HG02840 (cell line): Measurements from ENCODE around the gene LRP1-AS.

Experiments used
- ATAC-seq: cut with Tn5 transposase; IDR thresholded peaks from one replicate; pipeline ENCODE4 v1.9.1; 2021; ENCODE audit warnings: mild to moderate bottlenecking, moderate library complexity, moderate number of reproducible peaks; ENCODE audit not compliant: unreplicated experiment, low FRiP score

Gene LRP1-AS

DNA sequence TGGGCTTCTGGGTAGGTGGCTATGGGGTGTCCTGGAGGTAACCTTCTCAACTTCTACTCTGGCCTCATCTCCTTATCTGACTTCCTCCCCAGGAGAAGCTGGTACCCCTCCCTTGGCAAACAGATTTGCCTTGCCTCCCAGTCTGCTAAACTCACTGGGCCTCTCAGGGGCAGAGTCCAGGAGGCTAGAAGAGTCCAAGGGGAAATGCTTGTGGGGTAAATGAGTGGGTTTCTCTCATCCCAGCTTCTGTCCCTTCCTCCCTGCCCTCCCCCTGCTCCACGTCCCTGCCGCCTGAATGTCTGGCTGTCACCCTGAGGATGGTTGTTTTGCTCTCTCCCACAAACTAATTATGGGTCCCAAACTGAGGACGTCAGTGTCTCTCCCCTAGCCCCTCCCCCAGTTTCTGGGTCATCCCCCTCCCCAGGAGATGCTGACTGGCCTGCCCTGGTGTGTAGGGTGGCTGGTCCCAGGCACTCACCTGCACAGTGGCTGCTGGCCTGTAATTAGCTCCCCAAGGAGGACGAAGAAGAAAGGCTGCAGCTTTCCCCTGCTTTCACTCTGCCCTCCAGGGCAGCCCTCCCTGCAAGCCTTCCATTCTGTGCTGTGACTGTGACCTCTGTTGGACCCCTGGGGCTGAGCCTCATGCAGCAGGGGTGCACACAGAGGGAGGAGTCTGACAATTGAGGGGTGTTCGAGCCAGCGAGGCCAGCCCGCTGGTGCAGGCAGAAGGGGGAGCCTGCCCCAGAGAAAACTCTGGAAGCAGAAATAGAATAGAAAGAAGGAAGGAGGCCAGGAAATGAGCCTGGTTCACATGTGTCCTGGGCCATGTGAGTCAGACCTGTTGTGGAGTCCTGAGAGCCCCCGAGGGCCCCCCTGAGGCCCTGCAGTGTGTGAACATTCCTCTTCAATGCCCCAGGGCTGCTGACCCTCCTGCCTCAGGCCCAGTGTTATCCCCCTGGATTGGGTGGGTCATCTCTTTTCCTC, at the start of gene LRP1-AS:
Gene LRP1-AS, minus strand, starts transcription at position 659 of the 984 bp plus-strand sequence.
- ATAC-seq: no peak

DNA sequence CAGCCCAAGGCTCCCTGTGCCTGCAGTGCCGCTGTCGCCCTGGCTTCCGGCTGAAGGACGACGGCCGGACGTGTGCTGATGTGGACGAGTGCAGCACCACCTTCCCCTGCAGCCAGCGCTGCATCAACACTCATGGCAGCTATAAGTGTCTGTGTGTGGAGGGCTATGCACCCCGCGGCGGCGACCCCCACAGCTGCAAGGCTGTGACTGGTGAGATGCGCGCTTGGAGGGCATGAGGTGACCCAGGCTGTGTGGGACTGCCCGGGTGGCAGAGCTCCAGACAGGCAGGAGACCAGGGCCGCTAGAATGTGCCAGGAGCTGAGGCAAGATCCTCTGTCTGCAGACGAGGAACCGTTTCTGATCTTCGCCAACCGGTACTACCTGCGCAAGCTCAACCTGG, 49.5 kb upstream of the LRP1-AS start:
- no peak for ATAC-seq

DNA sequence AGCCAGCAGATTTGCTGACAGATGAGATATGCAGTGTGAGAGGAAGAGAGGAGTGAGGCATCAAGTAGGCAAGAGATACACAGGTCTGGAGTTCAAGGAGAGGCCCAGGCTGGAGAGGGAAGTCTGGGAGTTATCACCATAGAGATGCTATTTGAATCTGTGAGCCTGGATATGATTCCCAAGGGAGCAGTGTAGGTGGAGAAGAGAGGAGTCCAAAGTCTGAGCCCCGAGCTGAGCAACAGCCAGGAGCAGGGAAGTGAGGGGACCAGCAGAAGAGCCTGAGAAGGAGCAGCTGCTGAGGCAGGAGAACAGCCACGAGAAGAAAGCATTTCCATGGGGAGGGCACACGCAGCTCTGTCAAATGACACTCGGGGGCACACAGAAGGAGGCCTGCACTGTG, 49.0 kb upstream of the LRP1-AS start:
- ATAC-seq: no peak

DNA sequence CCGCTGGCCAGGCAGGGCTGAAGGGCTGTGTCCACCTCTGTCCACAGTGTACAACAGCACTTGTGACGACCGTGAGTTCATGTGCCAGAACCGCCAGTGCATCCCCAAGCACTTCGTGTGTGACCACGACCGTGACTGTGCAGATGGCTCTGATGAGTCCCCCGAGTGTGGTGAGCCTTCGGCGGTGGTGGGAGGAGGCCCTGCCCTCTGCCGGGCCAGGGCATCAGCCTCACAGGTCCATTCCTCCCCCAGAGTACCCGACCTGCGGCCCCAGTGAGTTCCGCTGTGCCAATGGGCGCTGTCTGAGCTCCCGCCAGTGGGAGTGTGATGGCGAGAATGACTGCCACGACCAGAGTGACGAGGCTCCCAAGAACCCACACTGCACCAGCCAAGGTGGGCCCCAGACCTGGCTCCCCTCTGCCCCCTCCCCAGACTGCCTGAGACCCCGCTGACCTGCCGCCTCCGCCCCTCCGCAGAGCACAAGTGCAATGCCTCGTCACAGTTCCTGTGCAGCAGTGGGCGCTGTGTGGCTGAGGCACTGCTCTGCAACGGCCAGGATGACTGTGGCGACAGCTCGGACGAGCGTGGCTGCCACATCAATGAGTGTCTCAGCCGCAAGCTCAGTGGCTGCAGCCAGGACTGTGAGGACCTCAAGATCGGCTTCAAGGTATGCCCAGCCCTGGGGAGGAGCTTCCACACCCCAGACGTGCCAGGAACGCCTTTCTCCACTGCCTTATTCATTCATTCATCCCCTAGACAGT, 48.4 kb upstream of the LRP1-AS start:
- ATAC-seq: no peak

DNA sequence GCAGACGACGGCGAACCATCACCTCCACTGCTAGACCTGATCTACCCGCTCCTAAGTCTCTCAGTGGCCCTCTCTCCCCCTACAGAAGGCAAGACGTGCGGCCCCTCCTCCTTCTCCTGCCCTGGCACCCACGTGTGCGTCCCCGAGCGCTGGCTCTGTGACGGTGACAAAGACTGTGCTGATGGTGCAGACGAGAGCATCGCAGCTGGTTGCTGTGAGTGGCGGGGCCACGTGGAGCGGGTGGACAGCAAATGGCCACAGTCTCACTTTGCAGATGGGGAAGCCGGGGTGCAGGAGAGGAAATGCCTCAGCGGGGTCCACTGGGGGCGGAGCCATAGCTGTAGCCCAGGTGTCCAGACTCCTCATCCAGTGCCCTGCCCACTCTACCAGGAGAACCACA, 47.8 kb upstream of the LRP1-AS start:
- ATAC-seq: no peak

DNA sequence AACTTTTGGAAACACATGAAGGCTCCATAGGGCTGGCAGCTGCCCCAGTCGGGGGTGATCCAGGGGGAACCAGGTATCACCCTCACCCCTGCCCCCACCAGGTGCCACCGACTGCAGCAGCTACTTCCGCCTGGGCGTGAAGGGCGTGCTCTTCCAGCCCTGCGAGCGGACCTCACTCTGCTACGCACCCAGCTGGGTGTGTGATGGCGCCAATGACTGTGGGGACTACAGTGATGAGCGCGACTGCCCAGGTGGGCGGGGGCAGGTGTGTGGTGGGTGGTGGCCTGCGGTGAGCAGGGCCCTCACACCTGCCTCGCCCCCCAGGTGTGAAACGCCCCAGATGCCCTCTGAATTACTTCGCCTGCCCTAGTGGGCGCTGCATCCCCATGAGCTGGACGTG, 46.8 kb upstream of the LRP1-AS start:
- ATAC-seq: no peak

DNA sequence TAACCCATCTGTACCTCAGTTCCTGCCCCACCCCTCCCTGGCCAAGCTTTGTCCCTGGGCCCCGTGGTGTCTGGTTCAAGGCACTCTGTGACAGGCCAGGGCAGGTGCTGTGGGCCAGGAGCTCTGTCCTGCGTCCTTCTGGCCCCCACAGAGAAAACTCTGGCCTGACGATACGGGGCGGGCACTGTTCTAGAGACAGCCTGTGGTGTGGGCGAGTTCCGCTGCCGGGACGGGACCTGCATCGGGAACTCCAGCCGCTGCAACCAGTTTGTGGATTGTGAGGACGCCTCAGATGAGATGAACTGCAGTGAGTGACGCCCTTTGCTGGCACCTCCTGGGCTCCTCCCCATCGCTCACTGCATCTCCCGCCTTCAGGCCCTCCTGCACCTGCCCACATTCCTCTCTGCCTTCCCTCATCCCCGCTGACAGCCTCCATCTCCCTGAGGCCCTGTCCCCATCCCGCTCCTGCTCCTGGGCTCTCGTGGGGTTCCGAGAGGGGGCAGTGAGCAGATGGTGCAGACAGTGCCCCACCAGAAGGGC, 46.4 kb upstream of the LRP1-AS start:
- ATAC-seq: no peak

DNA sequence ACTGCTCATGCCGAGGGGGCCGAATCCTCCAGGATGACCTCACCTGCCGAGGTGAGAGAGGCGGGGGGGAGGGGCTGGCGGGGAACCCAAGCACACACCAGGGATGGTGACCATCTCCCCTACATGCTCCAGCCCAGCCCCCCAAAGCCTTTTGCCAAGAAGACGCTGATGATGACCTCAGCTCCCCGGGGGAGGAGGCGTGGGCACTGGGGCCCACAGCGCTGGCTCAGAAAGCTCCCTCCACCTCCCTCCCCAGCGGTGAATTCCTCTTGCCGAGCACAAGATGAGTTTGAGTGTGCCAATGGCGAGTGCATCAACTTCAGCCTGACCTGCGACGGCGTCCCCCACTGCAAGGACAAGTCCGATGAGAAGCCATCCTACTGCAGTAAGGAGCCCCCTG, 45.5 kb upstream of the LRP1-AS start:
- no peak for ATAC-seq

DNA sequence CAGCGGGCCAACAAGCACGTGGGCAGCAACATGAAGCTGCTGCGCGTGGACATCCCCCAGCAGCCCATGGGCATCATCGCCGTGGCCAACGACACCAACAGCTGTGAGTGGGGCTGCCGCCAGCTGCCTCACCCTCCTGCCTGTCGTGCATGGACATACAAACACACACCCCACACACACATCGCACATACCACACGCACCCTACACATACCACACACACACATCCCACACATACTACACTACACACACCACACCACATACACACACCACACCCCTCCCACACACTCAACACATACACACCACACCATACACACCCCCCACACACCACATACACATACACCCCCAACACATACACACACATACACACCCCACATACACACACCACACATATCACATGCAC, 44.0 kb upstream of the LRP1-AS start:
- ATAC-seq: no peak

DNA sequence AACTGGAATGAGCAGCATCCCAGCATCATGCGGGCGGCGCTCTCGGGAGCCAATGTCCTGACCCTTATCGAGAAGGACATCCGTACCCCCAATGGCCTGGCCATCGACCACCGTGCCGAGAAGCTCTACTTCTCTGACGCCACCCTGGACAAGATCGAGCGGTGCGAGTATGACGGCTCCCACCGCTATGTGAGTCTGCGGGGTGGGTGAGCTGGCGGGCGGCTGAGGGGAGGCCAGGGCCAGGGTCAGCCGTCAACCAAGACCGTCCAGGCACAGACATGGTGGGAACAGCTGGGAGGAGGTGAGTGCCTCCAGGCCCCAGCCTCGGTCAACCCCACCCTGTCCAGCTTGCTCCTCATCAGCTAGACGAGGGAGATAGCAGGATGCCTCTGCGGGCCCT, 43.4 kb upstream of the LRP1-AS start:
- ATAC-seq: no peak

DNA sequence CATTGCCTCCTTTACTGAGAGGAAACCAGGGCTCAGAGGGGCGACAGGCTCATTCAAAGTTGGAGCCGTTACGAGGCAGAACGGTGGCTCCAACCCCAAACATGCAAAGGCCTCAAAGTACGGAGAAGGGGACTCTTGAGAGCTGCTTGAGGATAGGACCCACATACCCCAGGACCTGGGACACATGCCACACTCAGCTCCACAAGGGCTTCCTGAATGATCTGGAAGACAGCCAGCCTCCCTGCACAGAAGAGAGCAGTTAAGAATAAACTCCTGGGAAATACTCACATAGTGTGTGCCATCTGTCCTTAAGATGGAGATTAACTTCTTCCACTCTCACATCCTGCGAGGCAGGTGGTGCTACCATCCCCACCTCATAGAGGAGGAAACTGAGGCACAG, 42.6 kb upstream of the LRP1-AS start:
- no peak for ATAC-seq

DNA sequence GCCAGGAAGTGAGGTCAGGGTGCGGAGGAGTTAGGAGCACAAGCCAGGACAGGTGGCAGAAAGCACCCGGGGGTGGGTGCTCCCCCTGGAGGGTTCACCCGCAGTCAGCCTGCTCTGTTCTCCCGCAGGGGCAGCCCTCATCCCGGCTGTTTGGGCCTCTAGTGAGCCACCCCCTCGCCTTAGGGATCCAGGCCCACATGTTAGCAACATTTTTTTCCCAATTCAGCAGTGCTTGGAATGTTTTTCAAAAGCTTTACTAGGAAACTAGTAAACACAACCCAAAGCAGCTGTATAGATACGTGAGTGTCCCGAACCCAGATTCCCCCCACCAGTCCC, 40.6 kb upstream of the LRP1-AS start:
- no peak for ATAC-seq

DNA sequence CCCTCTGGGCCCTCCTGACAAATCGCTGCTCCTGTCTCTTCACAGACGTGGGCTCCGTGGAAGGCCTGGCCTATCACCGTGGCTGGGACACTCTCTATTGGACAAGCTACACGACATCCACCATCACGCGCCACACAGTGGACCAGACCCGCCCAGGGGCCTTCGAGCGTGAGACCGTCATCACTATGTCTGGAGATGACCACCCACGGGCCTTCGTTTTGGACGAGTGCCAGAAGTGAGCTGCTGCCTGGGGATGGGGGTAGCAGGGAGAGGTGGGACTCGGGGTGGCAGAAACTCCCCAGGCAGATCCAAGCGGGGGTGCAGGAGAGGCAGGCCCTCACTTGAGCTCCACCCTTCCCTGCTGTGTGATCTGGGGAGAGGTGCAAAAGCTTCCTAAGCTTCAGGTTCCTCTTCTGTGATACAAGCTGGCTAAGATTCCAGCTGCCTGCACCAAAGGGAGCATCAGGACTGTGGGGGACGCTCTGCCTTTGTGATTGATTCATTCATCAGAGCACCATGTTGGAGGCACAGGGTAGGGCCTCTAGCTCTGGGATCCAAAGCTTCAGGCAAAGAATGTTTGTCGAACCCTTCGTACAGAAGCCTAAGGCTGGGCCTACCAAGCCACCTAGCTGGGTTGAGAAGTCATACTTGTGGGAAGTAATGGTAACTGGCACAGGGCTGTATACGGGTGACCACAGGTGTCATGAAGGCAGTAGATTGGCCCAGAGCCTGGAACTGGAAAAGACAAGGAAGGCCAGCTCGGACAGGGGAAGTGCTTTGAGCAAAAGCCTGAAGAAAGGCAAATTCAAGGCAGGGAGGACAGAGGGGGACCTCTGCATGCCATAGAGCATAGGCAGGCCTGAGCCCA, 40.0 kb upstream of the LRP1-AS start:
- no peak for ATAC-seq

DNA sequence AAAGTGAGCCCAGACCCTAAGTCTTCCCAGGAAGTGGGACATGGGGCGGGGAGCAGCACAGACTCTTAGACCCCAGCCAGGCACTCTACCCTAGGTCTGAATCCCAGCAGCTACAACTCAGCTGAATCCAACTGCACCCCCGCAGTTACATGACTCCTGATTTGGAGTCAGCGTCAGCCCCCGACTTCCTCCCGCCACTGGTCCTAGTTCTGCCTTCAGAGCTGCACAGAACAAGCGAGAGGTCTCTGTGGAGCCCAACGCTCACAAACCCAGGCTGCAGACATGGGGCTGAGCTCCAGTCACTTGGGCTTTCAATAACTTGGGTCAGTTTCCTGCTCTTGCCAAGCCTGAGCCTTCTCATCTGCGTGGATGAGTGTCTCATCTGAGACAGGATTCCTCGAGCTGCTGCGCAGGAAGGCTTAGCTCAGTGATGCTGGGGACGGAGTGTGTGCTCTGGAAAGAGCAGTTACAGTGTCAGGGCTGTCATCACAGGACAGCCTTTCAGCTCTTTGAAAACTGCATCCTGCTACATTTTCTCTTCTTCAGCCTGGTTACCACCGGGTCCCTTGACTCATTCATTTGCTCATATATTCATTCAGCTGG, 38.6 kb upstream of the LRP1-AS start:
- ATAC-seq: no peak

DNA sequence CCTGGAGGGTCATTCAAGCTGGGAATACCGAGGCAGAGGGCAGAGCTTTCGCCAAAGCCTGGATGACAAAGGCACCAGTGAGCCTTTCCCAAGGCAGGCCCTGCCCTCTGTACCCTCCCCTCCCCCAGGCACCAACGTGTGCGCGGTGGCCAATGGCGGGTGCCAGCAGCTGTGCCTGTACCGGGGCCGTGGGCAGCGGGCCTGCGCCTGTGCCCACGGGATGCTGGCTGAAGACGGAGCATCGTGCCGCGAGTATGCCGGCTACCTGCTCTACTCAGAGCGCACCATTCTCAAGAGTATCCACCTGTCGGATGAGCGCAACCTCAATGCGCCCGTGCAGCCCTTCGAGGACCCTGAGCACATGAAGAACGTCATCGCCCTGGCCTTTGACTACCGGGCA, 38.0 kb upstream of the LRP1-AS start:
- ATAC-seq: no peak

DNA sequence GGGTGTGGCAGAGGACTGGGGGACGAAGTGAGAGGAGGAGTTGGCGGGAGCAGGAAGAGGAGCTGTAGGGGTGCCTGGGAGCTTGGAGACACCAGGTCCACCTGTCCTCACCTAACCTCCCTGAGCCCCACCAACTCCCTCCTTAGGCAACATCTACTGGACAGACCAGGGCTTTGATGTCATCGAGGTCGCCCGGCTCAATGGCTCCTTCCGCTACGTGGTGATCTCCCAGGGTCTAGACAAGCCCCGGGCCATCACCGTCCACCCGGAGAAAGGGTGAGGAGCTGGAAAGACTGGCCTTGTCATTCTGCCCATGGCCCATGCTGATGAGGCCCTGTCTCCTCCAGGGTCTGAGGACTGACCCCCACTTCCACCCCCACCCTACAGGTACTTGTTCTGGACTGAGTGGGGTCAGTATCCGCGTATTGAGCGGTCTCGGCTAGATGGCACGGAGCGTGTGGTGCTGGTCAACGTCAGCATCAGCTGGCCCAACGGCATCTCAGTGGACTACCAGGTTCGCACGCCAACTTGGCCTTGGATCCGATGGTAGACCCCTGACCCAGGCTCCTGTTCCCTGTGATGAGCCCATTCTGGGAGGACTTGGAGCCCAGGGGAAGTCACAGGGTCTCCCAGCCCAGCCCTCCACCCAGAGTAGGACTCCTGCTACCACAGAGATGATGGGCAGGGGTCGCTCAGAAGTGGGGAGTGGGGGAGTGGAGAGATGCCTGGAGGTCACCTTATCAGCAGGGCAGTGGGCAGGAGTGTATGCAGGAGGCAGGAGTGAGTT, 36.7 kb upstream of the LRP1-AS start:
- no peak for ATAC-seq

DNA sequence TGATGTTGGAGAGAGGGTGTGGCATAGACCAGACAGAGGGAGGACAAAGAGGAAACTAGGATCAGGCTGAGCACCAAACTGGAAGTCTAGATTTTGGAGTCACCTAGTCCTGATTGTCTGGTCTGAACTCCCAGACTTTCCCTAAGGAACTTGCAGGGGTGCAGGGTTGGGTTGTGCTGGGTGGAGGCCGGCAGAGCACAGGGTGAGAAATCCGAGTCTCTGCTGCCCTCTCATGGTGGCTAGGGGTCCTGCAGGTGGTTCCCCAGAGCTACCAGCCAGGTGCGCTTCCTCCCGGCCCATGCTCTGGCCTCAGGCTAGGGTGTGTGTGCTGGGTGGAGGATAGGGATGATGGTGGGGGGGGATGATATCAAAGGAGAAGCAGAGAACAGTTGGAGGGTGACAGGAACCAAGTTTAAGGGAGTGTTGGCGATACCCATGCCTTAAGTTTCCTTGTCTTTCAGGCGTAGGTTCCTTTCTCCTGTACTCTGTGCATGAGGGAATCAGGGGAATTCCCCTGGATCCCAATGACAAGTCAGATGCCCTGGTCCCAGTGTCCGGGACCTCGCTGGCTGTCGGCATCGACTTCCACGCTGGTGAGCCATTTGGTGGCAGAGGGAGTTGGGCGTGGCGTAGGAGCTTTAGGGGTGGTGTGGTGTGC, 35.6 kb upstream of the LRP1-AS start:
- ATAC-seq: peak; percentile 73

DNA sequence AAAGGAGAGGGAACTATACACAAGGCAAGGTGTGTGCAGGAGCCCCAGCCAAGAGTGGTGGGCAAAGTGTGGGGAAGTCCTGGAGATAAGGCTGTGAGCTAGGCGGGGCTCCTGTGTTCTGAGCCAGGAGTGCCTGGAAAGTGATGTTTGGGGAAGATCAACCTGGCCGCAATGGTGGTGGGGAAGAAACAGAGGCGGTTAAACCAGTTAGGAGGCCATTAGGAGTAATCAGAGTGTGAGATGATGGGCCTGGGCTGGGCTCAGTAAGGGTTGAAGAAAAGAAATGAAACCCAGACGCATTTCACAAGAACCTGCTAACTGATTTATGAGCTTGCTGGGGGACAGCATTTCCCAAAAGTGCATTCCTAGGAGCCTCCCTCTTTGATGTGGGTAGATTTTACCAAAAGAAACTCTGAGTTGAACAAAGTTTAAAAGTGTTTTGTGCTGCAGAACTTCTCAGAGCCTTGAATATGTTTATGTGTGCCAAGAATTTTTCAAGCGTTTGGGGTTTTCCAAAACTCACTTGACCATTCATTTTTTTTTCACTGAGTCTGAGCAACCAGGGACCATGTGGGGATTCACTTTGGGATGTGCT, 34.2 kb upstream of the LRP1-AS start:
- no peak for ATAC-seq
